Heart right ventricle (tissue), 16 donors: ENCODE data around the gene KLHL29. TPM values are rescaled to one million over a fixed set of nuclear protein-coding genes. Genes with fewer than 3 reads are reported as not detected.

Source experiments
- ATAC-seq, 8 donors: fragments of 200-7000 bp; cut with Tn5 transposase; one replicate each; pipeline ENCODE4 v1.9.1; 2020; ENCODE audit warnings: mild to moderate bottlenecking in 8 of 8, moderate library complexity in 8 of 8, moderate number of reproducible peaks in 1 of 8
- DNase-seq, 2 donors: peaks; one replicate each; pipeline ENCODE4 v3.0.0-alpha.2; 2020
- H3K27ac ChIP-seq, 10 donors: fragments of 200-600 bp; sonication (generic) in 2 of 10; one replicate each; pipeline versions ENCODE4 v1.5.0 to v1.8.0; 2020 to 2022; ENCODE audit warnings: mild to moderate bottlenecking in 3 of 10
- H3K27me3 ChIP-seq, 7 donors: fragments of 200-600 bp; one replicate each; pipeline ENCODE4 v1.8.0; 2021 to 2022; ENCODE audit warnings: mild to moderate bottlenecking in 2 of 7
- H3K36me3 ChIP-seq, 9 donors: fragments of 200-600 bp; sonication (generic) in 1 of 9; one replicate each; pipeline versions ENCODE4 v1.5.0 to v1.8.0; 2020 to 2022; ENCODE audit warnings: mild to moderate bottlenecking in 2 of 9
- H3K4me1 ChIP-seq, 9 donors: fragments of 200-600 bp; sonication (generic) in 1 of 9; one replicate each; pipeline versions ENCODE4 v1.5.0 to v1.8.0; 2020 to 2022; ENCODE audit warnings: mild to moderate bottlenecking in 4 of 9
- H3K4me3 ChIP-seq, 10 donors: fragments of 200-600 bp; sonication (generic) in 2 of 10; one replicate each; pipeline versions ENCODE4 v1.5.0 to v1.8.0; 2020 to 2022; ENCODE audit warnings: mild to moderate bottlenecking in 7 of 10, moderate library complexity in 2 of 10
- H3K9me3 ChIP-seq, 11 donors: fragments of 200-600 bp in 10 of 11; sonication (generic) in 2 of 11; one replicate each; pipeline versions ENCODE4 v1.5.0 to v1.8.0; 2013 to 2022; ENCODE audit warnings: mild to moderate bottlenecking in 2 of 11, control low read depth in 1 of 11, moderate library complexity in 1 of 11
- WGBS, 2 donors: extraction: QIAGEN DNeasy Blood & Tissue Kit; methylation state at CpG; one replicate each; pipeline ENCODE4 v1.1.7; 2013; ENCODE audit warnings: inconsistent platforms in 1 of 2; 5-methylcytosine and 5-hydroxymethylcytosine counted together
- intact Hi-C, 10 donors: fragments of 100-400 bp; cut with DNase I; formaldehyde crosslinking; loops; one replicate each; pipeline versions ENCODE4 v1.11.1 to v1.14.2; 2022
- polyA plus RNA-seq, 2 donors: library from polyadenylated mRNA; stranded (reverse); fragments of 200-250 nt; gene quantifications; one replicate each; pipeline ENCODE4 v1.2.3, GENCODE V29; 2013
- total RNA-seq, 10 donors: library from RNA; stranded (reverse); fragmentation: NEBNext Ultra II Directional in 3 of 10; extraction: Animal tissue kit (Norgen Biotek cat#: 25700) in 3 of 10; gene quantifications; one replicate each; pipeline versions ENCODE4 v1.2.1 to v1.2.4, GENCODE V29; 2021 to 2023
- TF ChIP-seq, protein P1 (sequence below), 9 donors: fragments of 200-600 bp; sonication (generic) in 2 of 9; IDR thresholded peaks; one replicate each; pipeline versions ENCODE4 v1.5.0 to v1.8.0; 2021 to 2022; ENCODE audit warnings: antibody characterized with exemption in 9 of 9, mild to moderate bottlenecking in 5 of 9, moderate library complexity in 1 of 9
- donor health status: Arrhythmogenic right ventricular cardiomyopathy.
- donor health status: ischemic (EF 13 %, LVEDD 7.1; RV severe dilation, severe dysfunction).
- donor health status: healthy with polysubstance abuse.
- donor health status: DM: no; HTN: yes; CAD: no.
- donor health status: DM: no; HTN: no; CAD: no.
- donor health status: ischemic (EF 25% LVEDD 6.9; RV normal size, moderate dysfunction).
- donor health status: ischemic (EF 25% LVEDD 5.7; RV mildly dilated, moderate dysfunction).
- donor health status: healthy.
- donor health status: DM: yes; HTN: yes; CAD: no.
- donor health status: Ischemic cardiomyopathy.
- donor health status: ischemic (EF 35%, LVEDD 5.7; RV mildly dilated, moderate dysfunction).
- donor health status: nonischemic (EF 11% LVEDD 7.7; RV severe dilation, severe dysfunction).
- donor health status: DM: yes; HTN: yes; CAD: no.
- donor health status: PGD.
- donor health status: ischemic (EF 29% LVEDD 5.4; RV normal size, mild dysfunction).
- donor health status: nonischemic (EF 23%, LVEDD 6.1; RV moderate dilation, normal function).

Gene KLHL29
- total and polyA plus RNA-seq, 12 donors = 0.71 to 1.5 (median 1.0) TPM

DNA sequence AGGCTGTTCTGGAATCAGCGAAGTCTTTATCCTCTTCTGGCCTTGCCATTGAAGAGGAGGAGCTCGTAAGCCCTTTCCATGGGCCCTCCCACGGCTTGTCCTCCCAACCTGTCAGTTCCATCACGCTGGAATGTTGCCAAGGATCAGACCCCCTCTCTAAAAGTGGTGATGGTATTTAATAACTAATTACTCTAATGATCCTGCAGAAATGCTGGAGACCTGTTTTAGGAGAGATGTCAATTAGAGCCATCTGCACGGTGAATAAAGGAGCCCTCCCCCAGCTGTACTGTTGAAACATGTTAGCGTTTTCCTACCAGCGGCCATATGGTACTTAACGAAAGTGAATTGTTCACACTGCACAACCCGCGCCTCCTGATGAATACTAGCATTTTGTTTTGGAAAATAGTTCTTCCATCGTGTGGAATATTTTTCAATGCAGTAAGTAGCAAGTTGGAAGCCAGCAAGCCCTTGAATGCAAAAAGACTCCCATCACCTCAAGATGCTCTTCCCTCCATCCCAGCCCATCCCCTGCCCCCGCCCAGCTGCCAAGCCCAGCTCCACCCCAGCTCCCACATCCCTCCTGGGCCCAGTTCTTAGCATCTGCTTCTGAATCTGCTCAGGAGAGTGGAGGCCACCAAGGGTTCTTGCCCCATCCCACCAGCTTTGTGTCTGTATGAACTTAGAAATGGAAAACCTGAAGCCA is 145.4 kb downstream of the KLHL29 start:
- intact Hi-C loops = no loop called here
- DNase-seq (no peak), ATAC-seq (no peak)
- 85 to 86% methylated on average over 12 of the region's 12 CpGs for WGBS, 2 donors
- Histone ChIP-seq H3K36me3 (no peaks in the 10 kb centered on the region), H3K27ac (no peak overlapping the region), H3K4me1 (peaks cover 0 to 10% (median 0%) of the 10 kb centered on the region in 9 donors), H3K27me3 (peaks cover 0 to 8% (median 0%) of the 10 kb centered on the region in 7 donors), H3K9me3 (no peaks in the 10 kb centered on the region), H3K4me3 (no peak overlapping the region)
- TF ChIP-seq, protein P1, sequence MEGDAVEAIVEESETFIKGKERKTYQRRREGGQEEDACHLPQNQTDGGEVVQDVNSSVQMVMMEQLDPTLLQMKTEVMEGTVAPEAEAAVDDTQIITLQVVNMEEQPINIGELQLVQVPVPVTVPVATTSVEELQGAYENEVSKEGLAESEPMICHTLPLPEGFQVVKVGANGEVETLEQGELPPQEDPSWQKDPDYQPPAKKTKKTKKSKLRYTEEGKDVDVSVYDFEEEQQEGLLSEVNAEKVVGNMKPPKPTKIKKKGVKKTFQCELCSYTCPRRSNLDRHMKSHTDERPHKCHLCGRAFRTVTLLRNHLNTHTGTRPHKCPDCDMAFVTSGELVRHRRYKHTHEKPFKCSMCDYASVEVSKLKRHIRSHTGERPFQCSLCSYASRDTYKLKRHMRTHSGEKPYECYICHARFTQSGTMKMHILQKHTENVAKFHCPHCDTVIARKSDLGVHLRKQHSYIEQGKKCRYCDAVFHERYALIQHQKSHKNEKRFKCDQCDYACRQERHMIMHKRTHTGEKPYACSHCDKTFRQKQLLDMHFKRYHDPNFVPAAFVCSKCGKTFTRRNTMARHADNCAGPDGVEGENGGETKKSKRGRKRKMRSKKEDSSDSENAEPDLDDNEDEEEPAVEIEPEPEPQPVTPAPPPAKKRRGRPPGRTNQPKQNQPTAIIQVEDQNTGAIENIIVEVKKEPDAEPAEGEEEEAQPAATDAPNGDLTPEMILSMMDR (IDR thresholded peaks at IDR 0.05) = no peak

DNA sequence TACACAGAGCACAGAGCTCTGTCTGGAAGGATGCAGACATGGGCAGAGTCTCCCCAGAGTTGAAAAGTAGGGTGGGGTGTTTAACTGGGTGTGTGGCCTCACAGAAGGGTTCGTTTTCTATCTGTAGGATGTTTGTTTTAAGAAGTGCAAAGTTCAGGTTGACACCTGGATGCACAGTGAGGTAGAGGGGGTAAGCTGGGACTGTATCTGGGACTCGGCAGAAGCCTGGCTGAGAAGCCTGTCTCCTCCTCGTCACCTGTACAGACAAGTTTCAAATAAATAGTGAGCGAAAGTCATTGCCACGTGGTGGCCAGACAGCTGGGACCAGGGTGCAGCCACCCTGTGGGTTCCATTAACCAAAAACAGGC is 145.9 kb downstream of the KLHL29 start:
- WGBS, 2 donors = 94 to 97% methylated on average over 5 of the region's 5 CpGs
- Histone ChIP-seq H3K9me3 (no peaks in the 10 kb centered on the region), H3K27me3 (peaks cover 0 to 8% (median 0%) of the 10 kb centered on the region in 7 donors), H3K36me3 (no peaks in the 10 kb centered on the region), H3K4me3 (no peak overlapping the region), H3K4me1 (peaks cover 0 to 10% (median 0%) of the 10 kb centered on the region in 9 donors), H3K27ac (no peak overlapping the region)
- intact Hi-C loops = no loop called here
- DNase-seq = no peak
- TF ChIP-seq, protein P1 (IDR thresholded peaks at IDR 0.05) = no peak
- ATAC-seq = no peak

DNA sequence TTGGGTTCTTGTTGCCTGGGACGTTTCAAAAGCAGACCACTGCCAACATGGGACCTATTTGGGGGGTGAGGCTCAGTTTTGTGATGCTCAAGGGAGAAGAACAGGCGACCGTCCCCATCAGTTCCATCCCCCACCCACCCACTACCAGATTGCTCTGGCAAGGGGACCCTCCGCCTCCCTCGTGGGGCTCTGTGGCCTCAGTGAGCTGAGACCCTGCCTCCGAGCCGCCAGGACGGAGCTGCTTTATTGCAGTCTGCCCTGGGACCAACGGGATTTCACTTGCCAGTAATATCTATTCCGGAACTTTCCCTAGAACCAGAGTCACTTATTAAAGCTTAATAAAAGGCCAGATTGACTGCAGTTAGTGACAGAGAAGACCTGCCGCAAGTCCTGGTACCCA is 146.3 kb downstream of the KLHL29 start:
- Histone ChIP-seq H3K4me1 (peaks cover 0 to 10% (median 0%) of the 10 kb centered on the region in 9 donors), H3K9me3 (no peaks in the 10 kb centered on the region), H3K36me3 (no peaks in the 10 kb centered on the region), H3K4me3 (no peak overlapping the region), H3K27ac (no peak overlapping the region), H3K27me3 (peaks cover 0 to 8% (median 0%) of the 10 kb centered on the region in 7 donors)
- intact Hi-C loops = no loop called here
- WGBS, 2 donors = 93 to 96% methylated on average over 11 of the region's 11 CpGs
- TF ChIP-seq, protein P1 (IDR thresholded peaks at IDR 0.05) = no peak
- ATAC-seq (no peak), DNase-seq (no peak)

DNA sequence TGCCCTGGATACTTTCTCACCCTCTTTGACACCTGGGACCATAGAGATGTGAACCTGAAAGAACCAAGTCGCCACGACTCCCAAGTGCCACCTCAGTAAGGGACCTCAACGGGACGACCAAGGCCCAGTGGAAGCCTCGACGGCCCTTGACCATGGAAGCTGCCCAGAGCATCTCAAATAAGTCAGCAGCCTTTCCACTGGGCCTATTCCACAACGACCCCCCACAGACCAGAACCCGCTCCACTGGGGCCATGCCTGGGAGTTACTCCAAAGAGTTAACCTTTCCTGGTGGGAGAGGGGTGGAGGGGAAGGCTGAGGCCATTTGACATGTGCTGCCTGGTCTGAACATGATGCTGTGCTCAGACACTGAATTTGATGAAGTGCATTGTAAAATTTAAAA is 146.9 kb downstream of the KLHL29 start:
- no peak overlapping the region for H3K4me3 ChIP-seq
- H3K9me3 ChIP-seq = no peaks in the 10 kb centered on the region
- H3K27ac ChIP-seq = no peak overlapping the region
- H3K4me1 ChIP-seq = peaks cover 0 to 10% (median 0%) of the 10 kb centered on the region in 9 donors
- ATAC-seq (no peak), DNase-seq (no peak)
- H3K27me3 ChIP-seq = peaks cover 0 to 8% (median 0%) of the 10 kb centered on the region in 7 donors
- TF ChIP-seq, protein P1 (IDR thresholded peaks at IDR 0.05) = no peak
- 82 to 87% methylated on average over 8 of the region's 8 CpGs for WGBS, 2 donors
- no peaks in the 10 kb centered on the region for H3K36me3 ChIP-seq
- intact Hi-C loops = no loop called here
